ENCODE measurements around the gene ZNF488. TPM values are rescaled to one million over a fixed set of nuclear protein-coding genes. Genes with fewer than 3 reads are reported as not detected.
"Not testable (repeated sequence)": the region's sequence is repeated elsewhere in the genome, so short reads cannot be mapped to it uniquely, and the experiment has no call there.

ZNF488 gene, protein sequence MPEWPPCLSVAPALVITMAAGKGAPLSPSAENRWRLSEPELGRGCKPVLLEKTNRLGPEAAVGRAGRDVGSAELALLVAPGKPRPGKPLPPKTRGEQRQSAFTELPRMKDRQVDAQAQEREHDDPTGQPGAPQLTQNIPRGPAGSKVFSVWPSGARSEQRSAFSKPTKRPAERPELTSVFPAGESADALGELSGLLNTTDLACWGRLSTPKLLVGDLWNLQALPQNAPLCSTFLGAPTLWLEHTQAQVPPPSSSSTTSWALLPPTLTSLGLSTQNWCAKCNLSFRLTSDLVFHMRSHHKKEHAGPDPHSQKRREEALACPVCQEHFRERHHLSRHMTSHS
- 0.10 and 0.12 TPM in 2 replicates for total RNA-seq (2014; rRNA removed; shearing (Covaris generic))

DNA sequence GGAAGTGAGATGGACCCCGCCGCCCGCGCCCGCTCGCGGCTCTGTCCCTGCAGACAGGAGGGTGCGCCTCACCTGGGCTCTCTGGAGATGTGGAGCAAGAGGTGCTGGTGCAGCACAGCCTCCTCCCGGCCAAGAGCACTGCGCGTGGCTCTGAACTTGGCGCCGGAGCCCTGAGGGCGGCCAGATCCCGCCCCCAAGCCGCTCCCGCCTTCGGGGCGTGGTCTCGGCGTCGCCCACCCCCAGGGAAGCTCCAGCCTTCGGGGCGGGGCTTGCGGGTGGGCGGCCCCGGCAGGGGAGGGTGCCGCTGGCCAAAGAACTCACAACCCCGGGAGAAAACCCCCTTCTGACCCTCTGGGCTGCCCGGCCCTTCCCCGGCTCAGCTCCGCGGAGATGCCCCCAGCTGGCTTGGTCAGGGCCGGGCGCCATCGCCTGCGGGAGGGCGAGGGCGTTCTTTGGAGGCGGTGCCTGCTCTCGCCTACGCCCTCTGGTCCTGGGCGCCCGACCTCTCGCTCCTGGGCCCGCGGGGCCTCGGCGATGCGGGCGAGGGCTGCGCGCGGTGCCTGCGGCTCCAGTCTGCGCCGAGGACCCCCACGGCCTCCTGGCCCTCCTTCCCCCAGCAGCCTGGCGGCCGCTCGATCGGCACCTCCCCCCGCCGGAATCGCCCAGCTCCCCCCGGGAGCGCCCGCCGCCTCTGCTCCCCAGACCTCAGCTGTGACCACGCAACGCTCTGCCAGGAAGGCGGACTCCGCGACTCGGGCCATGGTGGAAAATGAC lies at the start of gene ZNF488:
ZNF488 (minus strand) TSS at position 146 of the 774 bp plus-strand sequence. CDS start 15,464 bp downstream, outside the sequence.
- peak; percentile 67 for DNase-seq (ENCODE audit: low read depth)

DNA sequence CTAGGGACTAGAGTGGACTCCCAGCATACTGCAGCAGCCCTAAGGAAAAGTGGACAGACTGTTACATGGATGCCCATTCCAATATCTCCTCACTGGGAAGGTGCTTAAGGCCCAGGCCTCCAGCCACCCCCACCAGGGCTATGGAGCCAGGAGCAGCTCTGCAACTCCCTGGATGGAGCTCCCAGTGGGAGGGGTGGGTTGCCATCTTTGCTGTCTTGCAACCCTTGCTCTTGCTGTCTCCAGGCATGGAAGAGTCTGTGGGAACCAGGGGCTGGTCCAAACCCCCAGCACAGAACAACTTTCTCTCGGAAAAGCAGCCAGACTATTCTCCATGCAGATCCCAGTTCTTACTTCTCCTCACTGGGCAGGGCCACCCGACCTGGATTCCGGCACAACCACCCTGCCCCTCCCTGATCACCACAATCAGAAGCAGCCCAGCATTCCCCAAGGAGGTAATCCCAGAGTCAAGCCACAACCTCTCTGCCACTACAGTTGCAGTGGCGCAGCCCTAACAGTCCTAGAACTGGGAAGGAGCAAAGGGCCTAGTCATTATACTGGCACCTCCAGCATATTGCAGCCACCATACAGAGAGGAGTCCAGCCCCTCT lies 41.8 kb upstream of the ZNF488 start:
- DNase-seq (ENCODE audit: low read depth) = no peak

DNA sequence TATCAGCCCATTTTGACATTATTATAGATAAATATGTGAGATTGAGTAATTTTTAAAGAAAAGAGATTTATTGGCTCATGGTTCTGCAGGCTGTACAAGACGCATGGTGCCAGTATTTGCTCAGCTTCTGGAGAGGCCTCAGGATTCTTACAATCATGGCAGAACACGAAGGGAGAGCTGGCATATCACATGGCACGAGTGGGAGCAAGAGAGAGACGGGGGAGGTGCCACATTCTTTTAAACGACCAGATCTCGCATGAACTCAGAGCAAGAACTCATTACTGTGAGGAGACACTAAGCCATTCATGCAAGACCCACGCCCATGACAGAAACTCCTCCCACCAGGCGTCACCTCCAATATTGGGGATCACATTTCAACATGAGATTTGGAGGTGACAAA lies 40.1 kb upstream of the ZNF488 start:
- DNase-seq (ENCODE audit: low read depth) = no peak

DNA sequence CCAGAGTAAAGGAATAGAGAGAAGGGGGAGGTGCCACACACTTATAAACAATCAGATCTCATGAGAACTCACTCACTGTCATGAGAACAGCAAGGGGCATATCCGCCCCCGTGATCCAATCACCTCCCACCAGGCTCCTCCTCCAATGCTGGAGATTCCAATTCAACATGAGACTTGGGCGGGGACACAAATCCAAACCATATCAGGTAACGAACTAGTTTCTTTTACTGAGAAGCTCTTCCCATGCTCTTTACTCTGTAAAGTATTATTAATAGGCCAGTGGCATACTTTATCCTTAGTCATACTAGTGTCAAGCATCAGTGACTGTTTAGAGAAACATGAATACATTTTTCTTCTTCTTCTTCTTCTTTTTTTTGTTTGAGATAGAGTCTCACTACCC lies 39.4 kb upstream of the ZNF488 start:
- DNase-seq (ENCODE audit: low read depth) = no peak

DNA sequence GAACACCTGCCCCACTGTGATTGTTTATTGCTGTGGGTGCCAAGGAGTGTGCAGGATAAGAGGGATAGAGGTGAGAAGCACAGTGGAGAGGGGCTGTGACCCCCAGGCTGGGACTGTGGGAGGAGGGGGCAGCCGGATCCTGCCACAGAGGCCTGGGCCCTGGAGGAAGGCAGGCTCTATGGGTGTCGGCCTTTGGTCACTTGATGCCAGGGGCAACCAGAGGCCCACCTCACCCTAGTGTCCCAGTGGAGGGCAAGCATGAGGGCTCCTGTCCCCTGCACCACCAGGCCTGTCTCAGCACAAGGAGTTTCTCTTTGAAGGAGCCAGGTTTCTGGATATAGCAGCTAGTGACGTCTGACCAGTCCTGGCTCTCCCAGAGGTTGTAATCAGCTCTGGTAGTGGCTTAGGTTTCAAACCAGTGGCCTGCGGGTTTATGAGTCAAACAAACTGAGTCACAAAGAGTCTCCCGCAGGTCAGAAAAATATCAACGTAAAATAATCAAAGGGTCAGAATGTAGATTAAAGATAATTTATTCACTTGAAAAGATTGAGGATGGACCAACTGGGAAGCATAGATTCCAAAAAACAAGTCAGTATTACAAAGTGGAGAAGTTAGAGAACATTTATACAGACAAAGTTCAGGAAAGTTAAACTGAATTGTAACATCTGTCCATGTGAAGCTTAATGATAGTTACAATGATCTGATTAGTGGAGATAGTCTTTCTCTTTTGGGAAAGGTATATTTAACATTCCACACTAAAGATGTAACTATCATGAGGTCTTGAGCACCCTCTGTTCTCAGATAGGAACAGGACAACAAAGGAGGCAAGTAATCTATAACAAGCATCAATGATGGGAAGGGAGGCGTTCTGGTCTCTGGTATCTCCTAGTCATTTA lies 37.2 kb upstream of the ZNF488 start:
- peak; percentile 90 for DNase-seq (ENCODE audit: low read depth)

DNA sequence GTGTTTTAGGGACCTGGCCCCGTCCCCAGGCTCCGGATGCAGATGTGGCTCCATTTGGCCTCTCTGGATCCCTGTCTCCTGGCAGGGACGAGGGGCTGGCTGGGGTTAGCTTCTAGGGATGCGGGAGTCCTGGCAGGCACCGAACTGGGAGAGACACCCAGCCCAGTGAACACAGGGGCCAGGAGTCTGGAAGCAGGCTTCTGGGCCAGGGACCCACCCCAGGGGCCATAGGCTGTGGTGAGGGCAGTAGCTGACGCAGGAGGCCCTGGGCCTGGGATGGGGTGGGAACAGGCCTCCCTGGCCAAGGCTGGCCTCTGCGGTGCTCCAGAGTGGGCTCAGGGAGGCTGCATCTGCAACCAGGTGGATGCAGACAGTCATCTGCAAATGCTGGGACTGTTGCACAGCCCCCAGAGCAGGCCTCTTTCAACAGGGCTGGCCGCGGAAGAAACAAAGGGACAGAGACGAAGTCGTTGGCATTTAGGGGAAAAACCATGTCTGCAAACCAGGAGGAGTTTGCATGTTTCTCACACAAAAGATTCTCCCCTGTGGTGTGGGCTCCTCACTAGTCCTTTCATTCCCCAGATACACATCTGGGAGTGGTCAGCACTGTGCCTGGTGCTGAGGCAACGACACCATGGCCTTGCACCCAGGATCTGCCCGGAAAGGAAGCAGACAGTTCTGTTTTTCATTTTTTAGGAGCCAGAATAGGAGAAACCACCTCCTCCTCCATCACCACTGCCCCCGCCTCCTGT lies 36.4 kb upstream of the ZNF488 start:
- DNase-seq (ENCODE audit: low read depth) = no peak

DNA sequence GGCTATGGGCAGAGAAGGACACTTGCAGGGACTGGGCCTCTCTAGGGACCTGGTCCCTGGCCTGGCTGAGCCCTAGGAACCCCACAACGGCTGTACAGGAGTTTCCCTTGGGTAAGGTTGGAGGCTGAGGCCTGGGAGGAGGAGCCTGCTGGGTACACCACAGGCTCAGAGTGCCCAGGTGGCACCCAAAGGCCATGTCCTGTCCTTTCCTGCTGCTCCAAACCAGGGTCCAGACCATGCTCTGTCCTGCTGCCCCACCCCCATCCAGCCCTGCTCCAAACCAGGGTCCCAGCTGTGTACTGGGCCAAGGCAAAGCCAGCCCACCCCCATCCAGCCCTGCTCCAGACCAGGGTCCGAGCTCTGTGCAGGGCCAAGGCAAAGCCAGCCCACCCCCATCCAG lies 35.3 kb upstream of the ZNF488 start:
- DNase-seq (ENCODE audit: low read depth) = no peak

DNA sequence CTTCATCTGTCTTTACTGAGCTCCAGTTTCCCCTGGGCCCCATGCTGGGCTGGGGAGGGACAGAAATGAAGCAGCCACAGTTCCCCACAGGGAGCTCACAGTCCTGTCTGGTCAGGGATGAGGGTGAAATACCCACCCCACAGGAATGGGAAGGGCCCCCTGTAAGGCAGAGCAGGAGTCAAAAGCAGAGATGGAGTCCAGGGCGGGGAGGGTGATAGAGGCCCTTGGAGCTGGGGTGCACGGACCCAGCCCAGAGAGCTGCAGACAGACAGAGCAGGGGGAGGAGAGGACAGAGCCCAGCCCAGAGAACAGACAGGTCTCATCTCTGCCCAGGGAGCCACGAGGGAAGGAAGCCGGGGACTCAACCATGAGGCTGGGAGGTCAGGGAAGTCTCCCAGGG lies 34.9 kb upstream of the ZNF488 start:
- DNase-seq (ENCODE audit: low read depth) = no peak

DNA sequence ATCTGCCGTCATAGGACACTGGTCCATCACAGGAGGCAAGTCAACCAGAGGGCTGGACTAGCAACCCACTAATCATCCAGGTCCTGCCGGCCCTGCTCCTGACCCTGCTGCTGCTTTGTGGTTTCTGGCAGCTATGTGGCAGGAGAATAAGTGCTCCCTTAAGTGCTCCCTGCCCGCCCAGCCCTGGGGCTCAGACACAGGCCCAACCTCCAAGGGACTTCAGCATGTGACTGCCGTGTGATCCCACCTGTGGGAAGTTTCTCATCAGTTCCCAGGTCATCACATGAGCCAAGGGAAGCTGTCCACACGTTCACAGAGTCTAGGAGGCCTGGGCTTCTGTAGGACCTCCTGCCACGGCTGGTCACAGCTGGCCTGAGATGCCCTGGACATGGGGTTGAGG lies 34.2 kb upstream of the ZNF488 start:
- DNase-seq (ENCODE audit: low read depth) = no peak

DNA sequence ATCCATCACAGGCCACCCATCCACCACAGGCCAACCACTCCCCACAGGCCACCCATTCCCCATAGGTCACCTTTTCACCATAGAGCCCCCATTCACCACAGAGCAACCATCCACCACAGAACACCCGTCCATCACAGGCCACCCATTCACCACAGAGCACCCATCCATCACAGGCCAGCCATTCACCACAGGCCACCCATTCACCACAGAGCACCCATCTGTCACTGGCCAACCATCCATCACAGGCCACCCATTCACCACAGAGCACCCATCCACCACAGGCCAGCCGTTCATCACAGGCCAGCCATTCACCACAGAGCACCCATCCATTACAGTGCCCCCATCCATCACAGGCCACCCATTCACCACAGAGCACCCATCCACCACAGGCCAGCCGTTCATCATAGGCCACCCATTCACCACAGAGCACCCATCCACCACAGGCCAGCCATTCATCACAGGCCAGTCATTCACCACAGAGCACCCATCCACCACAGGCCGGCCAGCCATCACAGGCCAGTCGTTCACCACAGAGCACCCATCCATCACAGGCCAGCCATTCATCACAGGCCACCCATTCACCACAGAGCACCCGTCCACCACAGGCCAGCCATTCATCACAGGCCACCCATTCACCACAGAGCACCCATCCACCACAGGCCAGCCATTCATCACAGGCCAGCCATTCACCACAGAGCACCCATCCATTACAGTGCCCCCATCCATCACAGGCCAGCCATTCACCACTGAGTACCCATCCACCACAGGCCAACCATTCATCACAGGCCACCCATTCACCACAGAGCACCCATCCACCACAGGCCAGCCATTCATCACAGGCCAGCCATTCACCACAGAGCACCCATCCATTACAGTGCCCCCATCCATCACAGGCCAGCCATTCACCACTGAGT lies 32.5 kb upstream of the ZNF488 start:
- DNase-seq (ENCODE audit: low read depth) = not testable (repeated sequence)

DNA sequence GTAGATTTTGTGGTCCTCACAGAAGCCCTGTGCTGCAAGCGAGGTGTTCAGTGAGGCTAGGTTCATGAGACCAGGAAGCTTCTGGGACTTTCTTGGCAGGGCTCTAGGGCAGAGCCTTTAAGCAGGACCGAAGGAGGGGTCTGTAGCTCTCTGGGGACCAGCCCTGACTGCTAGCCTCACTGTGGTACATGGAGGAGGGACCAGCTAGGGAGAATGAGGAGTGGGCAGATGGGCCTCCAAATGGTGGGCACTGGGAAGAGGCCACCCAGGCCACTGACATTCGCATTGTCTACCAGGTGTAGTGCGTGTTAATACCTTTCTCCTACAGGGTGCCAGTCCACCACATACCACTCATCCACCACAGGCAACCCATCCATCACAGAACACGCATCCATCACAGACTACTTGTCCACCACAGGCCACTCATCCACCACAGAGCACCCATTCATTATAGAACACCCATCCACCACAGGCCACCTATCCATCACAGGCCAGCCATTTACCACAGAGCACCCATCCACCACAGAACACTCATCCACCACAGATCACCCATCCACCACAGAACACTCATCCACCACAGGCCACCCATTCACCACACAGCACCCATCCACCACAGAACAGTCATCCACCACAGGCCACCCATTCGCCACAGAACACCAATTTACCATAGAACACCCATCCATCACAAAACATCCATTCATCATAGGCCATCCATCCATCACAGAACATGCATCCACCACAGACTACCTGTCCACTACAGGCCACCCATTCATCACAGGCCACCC lies 31.6 kb upstream of the ZNF488 start:
- no peak for DNase-seq (ENCODE audit: low read depth)

DNA sequence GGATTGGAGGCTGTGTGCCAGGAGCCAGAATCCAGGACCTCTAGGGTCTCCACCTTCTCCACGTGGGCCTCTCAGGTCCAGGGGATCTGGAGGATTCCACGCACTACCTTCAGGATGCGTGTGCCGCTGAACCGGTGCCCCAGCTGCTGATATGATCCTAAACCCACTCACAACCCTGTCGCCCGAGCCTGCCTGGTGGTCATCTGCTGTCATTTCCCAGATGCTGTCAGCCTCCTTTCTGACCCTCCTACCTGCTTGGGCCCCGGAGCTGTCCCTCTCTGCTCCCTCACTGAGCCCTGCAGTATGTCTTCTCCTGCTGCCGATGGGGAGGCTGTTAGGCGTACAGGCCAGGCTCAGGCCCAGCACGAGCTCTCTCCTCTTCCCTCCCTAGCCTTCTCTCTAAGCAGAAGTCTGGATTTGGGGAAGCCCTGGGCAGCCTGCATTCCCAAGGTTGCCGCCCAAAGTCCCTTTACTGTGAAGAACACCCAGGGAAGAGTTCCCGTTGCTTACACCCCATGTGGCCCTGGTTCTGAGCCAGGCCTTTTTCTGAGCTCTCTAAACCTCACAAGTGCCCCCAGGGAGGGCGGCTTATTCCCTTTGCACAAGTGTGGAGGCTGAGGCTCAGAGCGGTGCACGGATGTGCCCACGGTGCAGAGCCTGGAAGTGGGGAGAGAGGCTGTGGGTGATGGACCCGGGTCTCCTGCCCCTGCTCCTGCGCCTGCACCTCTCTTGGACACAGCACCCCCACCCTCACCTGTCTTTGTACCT lies 30.8 kb upstream of the ZNF488 start:
- no peak for DNase-seq (ENCODE audit: low read depth)

DNA sequence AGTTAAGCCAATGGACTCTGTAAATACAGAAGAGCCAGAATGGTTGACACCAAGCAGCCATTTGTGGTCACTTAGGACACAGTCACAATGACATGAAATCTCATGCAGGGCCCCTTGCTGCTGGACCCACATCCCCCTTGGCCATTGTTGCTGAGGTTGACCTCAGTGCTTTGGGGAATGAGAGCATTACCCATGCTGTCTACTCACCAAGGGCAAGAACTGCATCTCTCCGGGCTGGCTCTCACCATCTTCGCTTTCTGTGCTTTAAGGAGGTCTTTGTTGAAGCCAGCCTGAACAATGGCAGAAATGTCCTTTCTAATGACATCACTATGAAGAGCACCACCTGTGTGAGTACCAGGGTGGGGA lies 30.1 kb upstream of the ZNF488 start:
- DNase-seq (ENCODE audit: low read depth) = no peak

DNA sequence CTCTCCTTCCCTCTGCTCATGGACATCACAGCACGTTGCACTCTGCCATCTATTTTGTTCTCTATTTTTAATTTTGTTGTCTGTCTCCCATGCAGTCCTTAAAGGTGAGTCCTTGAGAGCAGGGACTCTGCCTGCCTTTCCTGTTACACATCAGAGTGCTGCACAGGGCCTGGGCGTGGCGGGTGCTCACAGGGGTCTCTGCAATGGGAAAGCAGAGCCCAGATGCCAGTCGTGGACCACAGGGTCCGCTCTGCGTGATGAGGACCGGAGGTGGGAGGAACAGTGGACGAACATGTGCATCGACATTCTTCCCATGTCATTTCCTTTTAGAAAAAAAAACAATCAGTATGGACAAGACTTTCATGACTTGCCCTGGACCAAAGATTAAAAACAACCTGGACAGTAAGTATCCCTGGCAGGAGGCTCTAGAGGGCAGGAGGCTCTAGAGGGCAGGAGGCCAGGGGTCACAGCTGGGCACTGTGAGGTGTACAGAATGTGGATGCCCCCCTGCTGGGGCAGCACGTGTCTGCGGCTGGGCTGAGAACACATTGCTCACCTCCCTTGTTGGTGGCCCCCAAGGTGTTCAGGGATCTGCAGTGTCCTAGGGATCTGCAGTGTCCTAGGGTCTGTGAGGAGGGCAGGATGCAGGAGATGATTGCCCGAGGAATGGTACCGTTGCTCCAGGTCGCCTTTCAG lies 29.6 kb upstream of the ZNF488 start:
- no peak for DNase-seq (ENCODE audit: low read depth)

DNA sequence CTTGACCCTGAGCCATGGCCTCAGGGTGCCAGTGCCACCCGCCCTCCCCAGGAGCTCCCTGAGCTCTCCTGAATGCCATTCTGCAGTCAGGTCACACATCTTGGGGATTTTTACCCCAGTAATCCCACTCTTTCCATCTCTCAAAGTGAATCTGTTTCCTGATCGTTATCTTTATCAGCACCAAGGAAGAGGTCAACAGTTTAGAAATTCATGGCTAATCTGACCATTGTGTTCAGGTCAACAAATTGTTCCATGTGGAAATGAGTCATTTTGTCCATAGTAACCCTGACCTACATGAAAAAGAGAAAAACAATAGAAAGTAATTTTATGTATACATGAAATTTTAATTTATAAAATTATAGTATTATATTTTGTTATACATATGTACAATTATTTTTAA lies 28.8 kb upstream of the ZNF488 start:
- peak; percentile 68 for DNase-seq (ENCODE audit: low read depth)

DNA sequence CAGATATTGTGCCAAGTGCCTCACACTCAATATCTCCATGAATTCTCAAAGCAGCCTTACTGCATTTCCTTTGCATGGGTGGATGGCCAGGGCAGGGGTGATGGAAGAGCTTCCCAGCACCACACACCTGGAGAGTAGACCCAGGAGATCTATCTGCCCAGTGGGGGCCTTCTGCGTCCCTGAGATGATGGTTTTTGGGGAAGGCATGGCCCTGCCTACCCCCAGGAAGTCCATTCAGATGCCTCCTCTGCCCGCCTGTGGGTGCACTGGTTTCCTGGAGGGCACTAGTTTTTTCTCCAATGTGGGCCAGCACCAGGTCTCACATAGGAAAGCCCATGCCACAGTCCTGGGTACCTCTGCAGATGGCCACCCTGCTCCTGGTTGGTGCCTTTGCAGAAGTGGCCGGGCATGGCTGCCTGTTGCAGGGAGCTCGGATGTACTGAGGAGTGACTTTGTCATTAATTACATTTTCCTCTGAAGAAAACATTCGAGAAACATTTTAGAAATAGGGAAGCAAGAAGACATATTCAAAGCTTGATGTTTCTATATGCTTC lies 28.2 kb upstream of the ZNF488 start:
- no peak for DNase-seq (ENCODE audit: low read depth)

DNA sequence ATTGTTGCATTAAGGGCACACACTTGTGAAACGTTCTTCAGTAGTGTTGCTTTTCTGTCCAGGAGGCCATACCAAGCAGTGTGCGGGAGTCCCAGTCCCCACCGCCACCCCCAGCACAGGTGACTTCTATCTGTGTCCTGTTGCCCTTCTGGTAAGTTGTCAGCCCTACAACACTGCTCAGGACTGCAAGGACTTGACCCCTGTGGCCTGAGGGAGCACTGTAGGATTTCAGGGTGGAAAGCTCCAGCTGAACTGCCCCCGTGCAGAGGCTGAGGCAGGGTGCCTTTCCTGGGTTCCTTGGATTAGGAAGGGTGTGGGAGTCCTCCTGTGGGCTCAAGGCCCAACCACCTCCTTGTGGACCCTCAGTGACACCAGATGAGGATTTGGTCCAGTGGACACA lies 26.8 kb upstream of the ZNF488 start:
- no peak for DNase-seq (ENCODE audit: low read depth)
